GM18498 (cell line): ENCODE measurements around the gene HSPA1A.
"Not testable (repeated sequence)": the region's sequence is repeated elsewhere in the genome, so short reads cannot be mapped to it uniquely, and the experiment has no call there.

Experiments
- ATAC-seq: cut with Tn5 transposase; IDR thresholded peaks from one replicate; pipeline ENCODE4 v1.9.1; 2021; ENCODE audit warnings: mild to moderate bottlenecking, moderate library complexity; ENCODE audit not compliant: unreplicated experiment

HSPA1A gene

GRCh38 chr6:31808599-31808998 is 6.7 kb upstream of the HSPA1A start:
- not testable (repeated sequence) for ATAC-seq

DNA sequence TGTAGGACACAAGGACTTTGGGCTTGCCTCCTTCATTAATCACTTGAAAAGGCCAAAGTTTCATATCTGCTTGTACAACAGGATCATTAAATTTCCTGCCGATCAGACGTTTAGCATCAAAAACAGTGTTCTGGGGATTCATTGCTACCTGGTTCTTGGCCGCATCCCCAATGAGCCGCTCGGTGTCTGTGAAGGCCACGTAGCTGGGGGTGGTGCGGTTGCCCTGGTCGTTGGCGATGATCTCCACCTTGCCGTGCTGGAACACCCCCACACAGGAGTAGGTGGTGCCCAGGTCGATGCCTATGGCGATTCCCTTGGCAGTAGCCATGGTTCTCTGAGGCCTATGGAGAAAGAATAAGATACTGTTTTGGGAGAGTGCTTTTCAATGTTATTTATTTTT is 3.7 kb upstream of the HSPA1A start:
- ATAC-seq: no peak

GRCh38 chr6:31813465-31813849 is 1.9 kb upstream of the HSPA1A start:
- ATAC-seq: no peak

- no peak for ATAC-seq
Observed at GRCh38 chr6:31814677-31815024, 692 bp upstream of the HSPA1A start.

GRCh38 chr6:31817133-31817928 is 2.0 kb downstream of the HSPA1A start:
- not testable (repeated sequence) for ATAC-seq

- ATAC-seq: not testable (repeated sequence)
Observed at GRCh38 chr6:31817929-31818511, 2.7 kb downstream of the HSPA1A start.

- ATAC-seq: no peak
Observed at GRCh38 chr6:31819871-31820299, 4.5 kb downstream of the HSPA1A start.

DNA sequence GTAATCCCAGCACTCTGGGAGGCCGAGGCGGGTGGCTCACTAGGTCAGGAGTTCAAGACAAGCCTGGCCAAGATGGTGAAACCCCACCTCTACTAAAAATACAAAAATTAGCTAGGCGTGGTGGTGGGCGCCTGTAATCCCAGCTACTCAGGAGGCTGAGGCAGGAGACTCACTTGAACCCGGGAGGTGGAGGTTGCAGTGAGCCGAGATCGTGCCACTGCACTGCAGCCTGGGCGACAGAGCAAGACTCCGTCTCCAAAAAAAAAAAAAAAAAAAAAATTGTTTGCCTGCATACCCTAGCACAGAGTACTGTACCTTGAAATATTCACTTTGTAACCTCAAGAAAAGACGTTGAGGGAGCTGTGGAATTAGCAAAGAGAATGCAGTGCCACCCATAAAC is 5.1 kb downstream of the HSPA1A start:
- not testable (repeated sequence) for ATAC-seq

DNA sequence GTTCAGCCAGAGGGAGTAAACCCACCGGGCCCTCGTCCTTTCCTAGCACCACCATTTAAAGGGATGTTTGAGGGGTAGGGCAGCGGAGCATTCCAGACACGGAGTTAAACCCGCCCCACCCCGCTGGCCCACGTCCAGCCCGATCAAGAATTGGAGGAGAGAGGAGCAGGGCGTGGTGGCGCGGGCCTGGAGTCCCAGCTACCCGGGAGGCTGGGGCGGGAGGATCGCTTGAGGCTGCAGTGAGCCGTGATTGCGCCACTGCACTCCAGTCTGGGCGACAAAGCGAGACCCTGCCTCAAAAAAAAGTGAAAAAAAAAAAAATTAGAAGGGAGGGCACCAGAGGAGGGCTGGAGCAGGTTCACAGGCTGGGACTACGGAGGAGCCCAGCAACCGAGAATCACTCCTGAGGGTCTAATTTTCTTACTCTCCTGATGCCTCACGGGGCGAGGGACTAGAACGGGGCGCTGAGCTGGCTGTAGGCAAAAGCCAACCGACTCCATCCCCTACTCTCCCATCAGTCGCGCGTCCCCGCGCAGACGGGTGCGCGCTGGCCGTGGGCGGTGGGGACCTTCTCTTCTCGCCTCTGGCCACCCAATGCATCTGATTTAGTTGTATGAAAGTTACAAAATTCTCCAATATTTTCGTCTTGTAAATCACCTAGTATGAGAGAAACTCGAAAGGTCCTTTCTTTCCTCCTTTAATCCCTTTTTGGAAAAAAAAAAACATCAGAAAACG is 6.1 kb downstream of the HSPA1A start:
- peak; percentile 43 for ATAC-seq

DNA sequence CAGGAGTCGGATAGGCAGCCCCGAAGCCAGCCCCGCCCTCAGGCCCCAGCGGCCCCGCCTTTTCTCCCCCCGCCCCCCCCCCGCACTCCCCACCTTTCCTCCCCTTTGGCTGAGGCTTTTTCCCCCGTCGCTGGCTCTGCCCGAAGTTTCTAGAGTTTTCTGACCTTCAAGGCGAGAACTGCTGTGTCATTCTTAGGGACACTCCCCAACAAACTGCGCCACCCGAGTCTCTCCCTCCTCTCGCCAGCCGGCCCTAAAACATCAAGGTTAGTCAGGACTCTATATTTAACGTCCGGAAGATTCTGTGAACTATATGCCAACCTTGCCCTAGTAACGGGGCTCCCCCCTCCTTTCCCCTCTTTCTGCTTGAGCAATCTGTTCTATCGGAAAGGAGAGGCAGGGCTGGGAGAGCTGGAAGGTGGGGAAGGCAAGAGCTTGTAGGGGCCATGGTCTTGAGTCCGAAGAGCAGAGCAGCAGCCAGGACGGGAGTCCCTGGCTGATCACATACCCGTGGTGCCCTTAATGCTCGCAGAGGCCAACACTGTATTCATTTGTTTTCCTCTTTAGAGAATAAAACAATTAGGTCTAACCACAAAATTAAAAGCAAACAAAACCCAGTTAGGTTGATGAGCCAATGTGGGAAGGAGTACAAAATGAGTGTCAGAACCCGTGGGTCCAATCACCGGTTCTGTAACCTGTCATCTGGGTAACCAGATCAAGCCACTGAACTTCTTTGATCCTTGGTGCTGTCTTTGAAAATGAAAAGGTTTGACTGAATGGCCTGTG is 6.9 kb downstream of the HSPA1A start:
- peak; percentile 40 for ATAC-seq

- not testable (repeated sequence) for ATAC-seq
Observed at GRCh38 chr6:31823592-31824196, 8.4 kb downstream of the HSPA1A start.

- ATAC-seq: no peak
Observed at GRCh38 chr6:31825553-31825952, 10.2 kb downstream of the HSPA1A start.

GRCh38 chr6:31826793-31827285 is 11.5 kb downstream of the HSPA1A start:
- ATAC-seq: peak; percentile 11

DNA sequence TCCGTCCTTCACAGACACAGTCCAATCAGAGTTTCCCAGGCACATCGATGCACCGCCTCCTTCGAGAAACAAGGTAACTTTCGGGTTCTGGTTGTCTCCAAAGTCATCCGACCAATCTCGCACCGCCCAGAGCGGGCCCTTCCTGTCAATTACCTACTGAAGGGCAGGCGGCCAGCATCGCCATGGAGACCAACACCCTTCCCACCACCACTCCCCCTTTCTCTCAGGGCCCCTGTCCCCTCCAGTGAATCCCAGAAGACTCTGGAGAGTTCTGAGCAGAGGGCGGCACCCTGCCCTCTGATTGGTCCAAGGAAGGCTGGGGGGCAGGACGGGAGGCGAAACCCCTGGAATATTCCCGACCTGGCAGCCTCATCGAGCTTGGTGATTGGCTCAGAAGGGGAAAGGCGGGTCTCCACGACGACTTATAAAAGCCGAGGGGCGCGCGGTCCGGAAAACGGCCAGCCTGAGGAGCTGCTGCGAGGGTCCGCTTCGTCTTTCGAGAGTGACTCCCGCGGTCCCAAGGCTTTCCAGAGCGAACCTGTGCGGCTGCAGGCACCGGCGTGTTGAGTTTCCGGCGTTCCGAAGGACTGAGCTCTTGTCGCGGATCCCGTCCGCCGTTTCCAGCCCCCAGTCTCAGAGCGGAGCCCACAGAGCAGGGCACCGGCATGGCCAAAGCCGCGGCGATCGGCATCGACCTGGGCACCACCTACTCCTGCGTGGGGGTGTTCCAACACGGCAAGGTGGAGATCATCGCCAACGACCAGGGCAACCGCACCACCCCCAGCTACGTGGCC is 12.1 kb downstream of the HSPA1A start, which contains the start of gene HSPA1B:
Gene HSPA1B, plus strand, starts transcription at position 453 of the 794 bp plus-strand sequence. Its CDS starts 213 bp downstream, at position 666.
- ATAC-seq: peak; percentile 68

DNA sequence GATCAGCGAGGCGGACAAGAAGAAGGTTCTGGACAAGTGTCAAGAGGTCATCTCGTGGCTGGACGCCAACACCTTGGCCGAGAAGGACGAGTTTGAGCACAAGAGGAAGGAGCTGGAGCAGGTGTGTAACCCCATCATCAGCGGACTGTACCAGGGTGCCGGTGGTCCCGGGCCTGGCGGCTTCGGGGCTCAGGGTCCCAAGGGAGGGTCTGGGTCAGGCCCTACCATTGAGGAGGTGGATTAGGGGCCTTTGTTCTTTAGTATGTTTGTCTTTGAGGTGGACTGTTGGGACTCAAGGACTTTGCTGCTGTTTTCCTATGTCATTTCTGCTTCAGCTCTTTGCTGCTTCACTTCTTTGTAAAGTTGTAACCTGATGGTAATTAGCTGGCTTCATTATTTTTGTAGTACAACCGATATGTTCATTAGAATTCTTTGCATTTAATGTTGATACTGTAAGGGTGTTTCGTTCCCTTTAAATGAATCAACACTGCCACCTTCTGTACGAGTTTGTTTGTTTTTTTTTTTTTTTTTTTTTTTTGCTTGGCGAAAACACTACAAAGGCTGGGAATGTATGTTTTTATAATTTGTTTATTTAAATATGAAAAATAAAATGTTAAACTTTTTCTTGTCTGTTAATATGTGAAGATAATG is 14.4 kb downstream of the HSPA1A start:
- no peak for ATAC-seq

DNA sequence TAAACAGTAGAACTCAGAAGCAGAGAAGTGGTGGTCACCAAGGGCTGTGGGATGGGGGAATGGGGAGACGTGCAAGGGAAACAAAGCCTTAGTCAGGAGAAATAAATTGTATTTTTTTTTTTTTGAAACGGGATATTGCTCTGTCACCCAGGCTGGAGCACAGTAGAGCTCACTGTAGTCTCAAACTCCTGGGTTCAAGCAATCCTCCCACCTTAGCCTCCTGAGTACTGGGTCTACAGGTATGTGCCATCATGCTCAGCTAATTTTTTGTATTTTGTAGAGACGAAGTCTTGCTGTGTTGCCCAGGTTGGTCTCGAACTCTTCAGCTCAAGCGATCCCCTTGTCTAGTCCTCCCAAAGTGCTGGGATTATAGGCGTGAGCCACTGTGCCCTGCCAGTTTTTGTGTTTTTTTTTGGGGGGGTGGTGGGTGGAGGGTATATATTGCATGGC is 15.6 kb downstream of the HSPA1A start:
- no peak for ATAC-seq

DNA sequence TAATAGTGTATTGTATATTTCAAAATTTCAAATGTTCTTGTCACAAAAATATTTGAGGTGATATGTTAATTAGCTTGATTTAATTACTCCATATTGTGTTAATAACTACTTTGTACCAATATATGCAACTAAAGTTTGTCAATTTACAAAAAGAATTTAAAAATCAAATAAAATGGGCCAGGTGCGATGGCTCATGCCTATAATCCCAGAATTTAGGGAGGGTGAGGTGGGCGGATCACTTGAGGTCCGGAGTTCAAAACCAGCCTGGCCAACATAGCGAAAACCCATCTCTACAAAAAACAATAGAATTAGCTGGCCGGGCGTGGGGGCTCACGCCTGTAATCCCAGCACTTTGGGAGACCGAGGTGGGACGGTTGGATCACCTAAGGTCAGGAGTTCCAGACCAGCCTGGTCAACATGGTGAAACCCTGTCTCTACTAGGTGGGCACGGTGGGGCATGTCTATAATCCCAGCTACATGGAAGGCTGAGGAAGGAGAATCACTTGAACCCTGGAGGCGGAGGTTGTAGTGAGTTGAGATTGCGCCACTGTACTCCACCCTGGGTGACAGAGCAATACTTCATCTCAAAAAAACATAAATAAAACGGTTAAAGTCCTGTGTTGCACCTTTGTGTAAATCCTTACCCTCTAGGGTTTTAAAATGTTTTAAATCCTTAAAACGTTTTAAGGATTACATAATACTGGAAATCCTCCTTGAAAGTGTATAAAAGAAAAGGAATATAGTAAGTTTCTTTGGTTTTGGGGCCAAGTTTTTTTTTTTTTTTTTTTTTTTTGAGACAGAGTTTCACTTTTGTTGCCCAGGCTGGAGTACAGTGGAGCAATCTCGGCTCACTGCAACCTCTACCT is 16.2 kb downstream of the HSPA1A start:
- no peak for ATAC-seq
